Fibroblast of mammary gland (primary cell): ENCODE results near the gene MTHFR.

Experiments used
- DNase-seq: peaks from one replicate; pipeline ENCODE4 v3.0.0-alpha.2; 2010; ENCODE audit warnings: low read depth
- H3K4me3 ChIP-seq: 2 replicates; pipeline ENCODE4 v1.5.1; 2011; ENCODE audit warnings: low read depth, mild to moderate bottlenecking, low read length, moderate library complexity; ENCODE audit not compliant: control insufficient read depth
- TF ChIP-seq, protein P1 (sequence below): conservative IDR thresholded peaks from 2 replicates; pipeline ENCODE4 v1.5.1; 2011; ENCODE audit warnings: low read depth, low read length, inconsistent platforms; ENCODE audit not compliant: control insufficient read depth, insufficient read depth

MTHFR gene

DNA sequence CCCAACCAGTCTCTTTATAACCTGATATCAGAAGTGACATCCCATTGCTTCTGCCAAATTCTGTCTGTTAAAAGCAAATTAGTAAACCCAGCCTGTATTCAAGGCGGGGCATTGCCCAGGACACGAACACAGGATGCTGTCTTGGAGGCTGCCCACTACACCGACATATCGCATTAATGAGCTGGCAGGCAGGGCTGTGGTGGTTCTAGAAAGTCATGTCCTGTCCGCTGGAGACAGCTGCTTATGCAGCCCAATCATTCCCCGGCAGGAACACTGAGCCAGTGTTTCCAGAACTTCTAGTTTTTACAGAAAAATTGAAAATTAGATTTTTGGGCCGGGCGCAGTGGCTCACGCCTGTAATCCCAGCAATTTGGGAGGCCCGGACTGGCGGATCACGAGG, 24.5 kb downstream of the MTHFR start:
- no peak overlapping the region for H3K4me3 ChIP-seq
- TF ChIP-seq, protein P1, sequence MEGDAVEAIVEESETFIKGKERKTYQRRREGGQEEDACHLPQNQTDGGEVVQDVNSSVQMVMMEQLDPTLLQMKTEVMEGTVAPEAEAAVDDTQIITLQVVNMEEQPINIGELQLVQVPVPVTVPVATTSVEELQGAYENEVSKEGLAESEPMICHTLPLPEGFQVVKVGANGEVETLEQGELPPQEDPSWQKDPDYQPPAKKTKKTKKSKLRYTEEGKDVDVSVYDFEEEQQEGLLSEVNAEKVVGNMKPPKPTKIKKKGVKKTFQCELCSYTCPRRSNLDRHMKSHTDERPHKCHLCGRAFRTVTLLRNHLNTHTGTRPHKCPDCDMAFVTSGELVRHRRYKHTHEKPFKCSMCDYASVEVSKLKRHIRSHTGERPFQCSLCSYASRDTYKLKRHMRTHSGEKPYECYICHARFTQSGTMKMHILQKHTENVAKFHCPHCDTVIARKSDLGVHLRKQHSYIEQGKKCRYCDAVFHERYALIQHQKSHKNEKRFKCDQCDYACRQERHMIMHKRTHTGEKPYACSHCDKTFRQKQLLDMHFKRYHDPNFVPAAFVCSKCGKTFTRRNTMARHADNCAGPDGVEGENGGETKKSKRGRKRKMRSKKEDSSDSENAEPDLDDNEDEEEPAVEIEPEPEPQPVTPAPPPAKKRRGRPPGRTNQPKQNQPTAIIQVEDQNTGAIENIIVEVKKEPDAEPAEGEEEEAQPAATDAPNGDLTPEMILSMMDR: no peak
- no peak for DNase-seq

DNA sequence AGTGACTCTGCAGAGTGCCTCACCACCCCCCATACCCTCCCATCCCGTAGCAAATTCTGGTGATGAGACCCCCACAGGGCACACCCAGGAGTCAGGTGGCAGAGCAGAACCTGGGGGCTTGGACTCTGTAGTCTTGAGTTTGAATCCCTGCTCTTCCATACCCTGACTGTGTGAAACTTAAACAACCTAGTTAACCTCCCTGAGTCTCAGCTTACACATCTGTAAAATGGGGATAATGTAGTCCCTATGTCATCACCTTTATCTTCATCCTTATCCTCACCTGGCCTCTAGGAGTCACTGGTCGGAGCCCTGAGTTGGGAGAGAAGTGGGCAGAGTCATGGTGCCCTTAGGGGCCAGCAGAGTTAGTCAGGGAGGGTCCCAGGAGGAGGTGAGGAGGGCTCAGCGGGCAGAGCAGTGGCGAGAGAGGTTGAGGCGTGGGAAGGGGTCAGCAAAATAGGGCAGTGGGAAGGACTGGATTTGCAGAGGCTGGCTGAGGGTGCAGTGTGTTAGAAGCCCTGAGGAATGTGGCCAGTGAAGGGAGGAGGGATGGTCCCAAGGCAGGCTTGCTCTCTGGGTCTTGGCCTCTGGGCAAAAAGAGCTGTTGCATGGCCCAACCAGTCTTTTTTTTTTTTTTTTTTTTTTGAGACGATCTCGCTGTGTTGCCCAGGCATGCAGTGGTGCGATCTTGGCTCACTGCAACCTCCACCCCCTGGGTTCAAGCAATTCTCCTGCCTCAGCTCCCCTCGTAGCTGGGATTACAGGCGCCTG, 25.2 kb downstream of the MTHFR start:
- DNase-seq: no peak

DNA sequence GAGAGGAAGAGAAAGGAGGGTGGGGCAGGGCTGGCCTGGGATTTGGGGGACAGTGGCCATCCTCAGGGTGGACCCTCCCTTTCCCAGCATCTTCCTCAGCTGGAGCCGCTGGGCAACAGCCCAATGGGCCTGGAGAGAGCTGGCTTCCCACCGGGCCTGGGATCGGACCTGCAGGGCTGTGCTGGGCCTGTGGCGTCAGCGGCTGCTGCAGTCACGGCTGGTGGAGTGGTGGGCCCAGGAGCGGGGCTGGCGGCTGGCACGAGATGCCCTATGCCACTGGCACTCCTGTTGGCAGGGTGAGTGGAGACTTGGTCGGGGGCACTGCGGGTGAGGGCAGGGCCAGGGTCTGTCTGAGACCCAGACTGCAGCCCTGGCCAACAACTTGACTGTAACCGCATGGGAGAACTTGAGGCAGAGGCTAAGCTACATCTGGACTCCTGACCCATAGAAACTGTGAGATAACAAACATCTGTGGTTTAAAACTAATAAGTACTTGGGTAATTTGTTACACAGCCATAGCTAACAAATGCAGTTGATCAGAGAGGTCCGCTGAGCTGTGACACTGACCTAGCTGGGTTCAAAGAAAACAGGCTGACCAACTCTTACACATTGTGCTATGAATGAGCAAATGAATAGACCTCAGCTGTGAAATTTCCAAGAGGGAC, 25.9 kb downstream of the MTHFR start:
- H3K4me3 ChIP-seq: no peak overlapping the region
- TF ChIP-seq, protein P1: no peak
- DNase-seq: no peak

More for the DNA sequence above, 25.2 kb downstream of the MTHFR start:
- no peak overlapping the region for H3K4me3 ChIP-seq
- TF ChIP-seq, protein P1: no peak

DNA sequence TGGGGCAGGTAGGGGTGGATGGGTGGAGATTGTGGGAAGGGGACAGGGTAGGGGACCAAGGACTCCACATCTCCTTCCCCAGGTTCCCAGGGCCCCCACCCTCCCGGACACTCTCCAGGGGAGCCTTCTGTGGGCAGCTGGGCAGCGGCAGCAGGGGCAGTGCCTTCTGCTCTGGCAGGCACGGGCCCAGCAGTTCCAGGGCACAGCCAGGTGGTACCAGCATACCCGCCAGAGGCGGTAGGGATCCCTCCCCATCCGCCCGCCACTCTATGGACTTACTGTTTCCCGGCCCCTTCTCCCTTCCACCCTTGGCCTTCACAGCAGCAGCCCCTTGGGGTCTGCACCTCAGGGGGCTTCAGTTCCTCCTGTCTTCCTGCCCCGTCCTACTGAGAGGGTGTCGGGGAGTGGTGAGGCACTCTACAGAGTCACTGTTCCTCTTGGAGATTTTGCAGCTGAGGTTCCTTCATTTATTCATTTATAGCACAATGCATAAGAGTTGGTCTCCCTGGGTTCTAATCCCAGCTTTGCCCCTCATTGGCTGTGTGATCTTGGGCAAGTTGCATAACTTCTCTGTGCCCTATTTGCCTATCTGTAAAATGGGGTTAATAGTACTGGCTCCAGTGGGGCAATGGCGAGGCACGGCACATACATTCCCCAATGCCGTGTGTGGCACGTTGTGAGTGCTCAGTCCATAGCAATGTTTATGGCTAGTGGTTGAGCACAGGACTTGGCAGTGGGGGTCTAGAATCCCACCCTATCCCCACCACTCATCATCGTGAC, 26.7 kb downstream of the MTHFR start:
- TF ChIP-seq, protein P1: no peak
- no peak overlapping the region for H3K4me3 ChIP-seq
- DNase-seq: no peak

DNA sequence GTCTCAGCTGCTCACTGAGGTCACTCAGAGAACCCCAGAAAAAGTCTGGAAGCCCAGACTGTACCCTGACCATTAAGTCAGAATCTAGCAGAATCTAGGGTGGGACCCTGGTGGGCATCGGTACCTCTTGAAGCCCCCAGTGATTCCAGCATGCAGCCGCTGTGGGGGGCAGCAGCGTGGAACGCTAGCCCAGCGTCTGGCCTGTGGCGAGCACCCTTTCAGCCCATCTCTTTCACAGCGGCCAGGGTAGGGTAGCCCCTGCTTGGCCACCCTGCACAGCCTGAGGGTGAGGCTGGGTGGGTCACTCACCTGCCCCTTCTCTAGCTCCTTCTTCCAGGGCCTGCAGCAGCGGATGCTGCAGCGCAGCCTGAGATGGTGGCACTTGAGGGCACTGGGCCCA, 27.4 kb downstream of the MTHFR start:
- TF ChIP-seq, protein P1: no peak
- no peak overlapping the region for H3K4me3 ChIP-seq
- DNase-seq: no peak

DNA sequence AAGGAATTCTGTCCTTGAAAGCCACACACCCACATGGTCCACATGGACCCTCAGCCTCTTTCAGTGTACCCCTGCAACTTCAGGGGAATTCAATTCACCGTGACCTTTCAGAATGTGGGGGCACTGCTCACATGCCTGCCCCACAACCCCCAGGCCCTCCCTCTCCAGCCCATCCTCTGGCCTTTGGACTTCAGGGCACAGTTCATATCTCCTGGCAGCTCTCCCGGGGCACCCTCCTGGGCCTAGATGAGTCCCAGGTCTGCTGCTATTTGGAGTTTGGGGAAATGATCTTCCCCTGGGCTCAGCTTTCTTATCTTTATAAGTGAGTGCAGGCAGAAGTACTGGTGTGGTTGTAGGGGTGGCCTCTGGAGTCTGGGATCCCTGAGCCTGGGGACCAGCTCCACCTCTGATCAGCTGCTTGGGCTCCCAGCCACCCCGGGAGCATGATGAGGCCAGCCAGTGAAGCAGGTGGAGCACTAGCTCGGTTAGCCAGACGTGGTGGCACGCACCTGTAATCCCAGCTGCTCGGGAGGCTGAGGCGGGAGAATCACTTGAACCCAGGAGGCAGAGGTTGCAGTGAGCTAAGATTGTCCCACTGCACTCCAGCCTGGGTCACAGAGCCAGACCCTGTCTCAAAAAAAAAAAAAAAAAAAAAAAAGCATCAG, 28.0 kb downstream of the MTHFR start:
- DNase-seq: no peak
- TF ChIP-seq, protein P1: no peak
- H3K4me3 ChIP-seq: no peak overlapping the region
